ENCODE measurements around the gene NUP50. TPM values are rescaled to one million over a fixed set of nuclear protein-coding genes. Genes with fewer than 3 reads are reported as not detected.

NUP50 gene, protein sequence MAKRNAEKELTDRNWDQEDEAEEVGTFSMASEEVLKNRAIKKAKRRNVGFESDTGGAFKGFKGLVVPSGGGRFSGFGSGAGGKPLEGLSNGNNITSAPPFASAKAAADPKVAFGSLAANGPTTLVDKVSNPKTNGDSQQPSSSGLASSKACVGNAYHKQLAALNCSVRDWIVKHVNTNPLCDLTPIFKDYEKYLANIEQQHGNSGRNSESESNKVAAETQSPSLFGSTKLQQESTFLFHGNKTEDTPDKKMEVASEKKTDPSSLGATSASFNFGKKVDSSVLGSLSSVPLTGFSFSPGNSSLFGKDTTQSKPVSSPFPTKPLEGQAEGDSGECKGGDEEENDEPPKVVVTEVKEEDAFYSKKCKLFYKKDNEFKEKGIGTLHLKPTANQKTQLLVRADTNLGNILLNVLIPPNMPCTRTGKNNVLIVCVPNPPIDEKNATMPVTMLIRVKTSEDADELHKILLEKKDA
- 10 to 100 TPM; 66.2 to 80.1 TPM for total RNA-seq
- polyA plus RNA-seq, result 10 to 100 TPM; 15.2 to 27.6 TPM
- long read RNA-seq, donor 1, full-length matches to known transcripts, result 7 of 13 reads
- long read RNA-seq, donor 1, partial matches to known transcripts, result 6 of 13 reads
- long read RNA-seq, donor 1, other reads (novel, unspliced or antisense), result 0 of 13 reads
- long read RNA-seq, donor 2, full-length matches to known transcripts, result 2 of 10 reads
- long read RNA-seq, donor 2, partial matches to known transcripts, result 8 of 10 reads
- long read RNA-seq, donor 2, other reads (novel, unspliced or antisense), result 0 of 10 reads
- long read RNA-seq, donor 3, full-length matches to known transcripts, result 2 of 2 reads
- long read RNA-seq, donor 3, partial matches to known transcripts, result 0 of 2 reads
- long read RNA-seq, donor 3, other reads (novel, unspliced or antisense), result 0 of 2 reads
- long read RNA-seq, donor 4, full-length matches to known transcripts, result 2 of 2 reads
- long read RNA-seq, donor 4, partial matches to known transcripts, result 0 of 2 reads
- long read RNA-seq, donor 4, other reads (novel, unspliced or antisense), result 0 of 2 reads
- long read RNA-seq, donor 5, full-length matches to known transcripts, result 9 of 19 reads
- long read RNA-seq, donor 5, partial matches to known transcripts, result 10 of 19 reads
- long read RNA-seq, donor 5, other reads (novel, unspliced or antisense), result 0 of 19 reads

DNA sequence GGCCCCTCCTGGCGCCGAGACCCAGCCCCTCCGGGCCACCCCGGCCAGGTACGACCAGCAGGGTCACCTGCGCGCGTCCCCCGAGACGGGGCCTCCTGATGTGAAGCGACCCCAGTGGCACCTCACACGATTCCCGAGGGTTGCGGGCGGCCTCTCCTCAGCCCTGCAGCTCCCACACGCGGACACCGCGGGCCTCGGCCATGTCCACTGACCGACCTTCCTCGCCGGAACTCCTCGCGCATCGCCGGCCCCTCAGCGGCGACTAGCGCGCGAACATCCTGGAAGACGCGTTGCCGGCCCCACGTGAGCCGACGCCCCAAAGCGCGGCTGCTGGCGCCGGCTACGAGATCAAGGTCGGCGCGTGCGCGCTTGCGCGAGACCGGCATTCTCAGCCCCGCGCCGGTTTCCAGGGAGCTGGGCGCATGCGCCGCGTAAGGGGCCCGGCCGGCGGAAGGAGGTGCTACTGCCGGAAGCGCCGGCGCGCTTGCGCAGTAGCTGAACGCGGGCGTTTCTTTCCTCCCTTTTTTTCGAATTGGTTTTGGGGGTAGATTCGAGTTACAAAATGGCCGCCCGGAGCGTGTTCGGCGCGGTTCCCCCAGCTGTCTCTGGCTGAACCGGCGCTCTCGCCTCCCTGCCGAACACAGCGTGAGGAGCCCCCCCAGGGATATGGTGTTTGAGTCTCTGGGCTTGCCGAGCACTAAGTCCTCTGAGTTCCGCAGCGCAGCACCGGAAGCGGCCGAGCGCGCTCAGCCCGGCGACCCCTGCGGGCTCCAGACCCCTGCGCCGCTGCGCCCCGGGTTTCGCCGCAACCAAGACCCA is at the start of gene NUP50:
TSS of gene NUP50 (plus strand) at position 475 of the 819 bp plus-strand sequence. CDS start 4,253 bp downstream, outside the sequence.
- Histone ChIP-seq H3K27ac (ENCODE audit: low read depth in 1 of 2, low read length in 1 of 2) (peak within 1 kb of the TSS; percentile 97), H3K27me3 (ENCODE audit: control insufficient read depth in 3 of 3, insufficient read depth in 3 of 3, low read length in 2 of 3) (no peaks in the 10 kb centered on the region), H3K4me1 (ENCODE audit: control insufficient read depth in 5 of 5, insufficient read depth in 5 of 5, low read length in 5 of 5) (peaks cover 7 to 25% (median 11%) of the 10 kb centered on the region in 5 donors), H3K36me3 (ENCODE audit: control insufficient read depth in 4 of 4, insufficient read depth in 4 of 4, low read length in 4 of 4) (peaks cover 2 to 14% (median 4%) of the 10 kb centered on the region in 4 donors), H3K9me3 (ENCODE audit: control insufficient read depth in 4 of 4, insufficient read depth in 3 of 4, low read length in 3 of 4) (no peaks in the 10 kb centered on the region), H3K9ac (ENCODE audit: insufficient read depth in 1 of 2, low read length in 2 of 2) (peak within 1 kb of the TSS; percentile 57 to 85), H3K4me3 (peak within 1 kb of the TSS; percentile 97)
- DNase-seq (peak; percentile 97 to 98 (median 97)), ATAC-seq (ENCODE audit: insufficient read depth, low FRiP score) (peak; percentile 91)
- WGBS, 2 donors, result 0% methylated on average over 87 to 100 of the region's 100 CpGs
- TF ChIP-seq, protein P1, sequence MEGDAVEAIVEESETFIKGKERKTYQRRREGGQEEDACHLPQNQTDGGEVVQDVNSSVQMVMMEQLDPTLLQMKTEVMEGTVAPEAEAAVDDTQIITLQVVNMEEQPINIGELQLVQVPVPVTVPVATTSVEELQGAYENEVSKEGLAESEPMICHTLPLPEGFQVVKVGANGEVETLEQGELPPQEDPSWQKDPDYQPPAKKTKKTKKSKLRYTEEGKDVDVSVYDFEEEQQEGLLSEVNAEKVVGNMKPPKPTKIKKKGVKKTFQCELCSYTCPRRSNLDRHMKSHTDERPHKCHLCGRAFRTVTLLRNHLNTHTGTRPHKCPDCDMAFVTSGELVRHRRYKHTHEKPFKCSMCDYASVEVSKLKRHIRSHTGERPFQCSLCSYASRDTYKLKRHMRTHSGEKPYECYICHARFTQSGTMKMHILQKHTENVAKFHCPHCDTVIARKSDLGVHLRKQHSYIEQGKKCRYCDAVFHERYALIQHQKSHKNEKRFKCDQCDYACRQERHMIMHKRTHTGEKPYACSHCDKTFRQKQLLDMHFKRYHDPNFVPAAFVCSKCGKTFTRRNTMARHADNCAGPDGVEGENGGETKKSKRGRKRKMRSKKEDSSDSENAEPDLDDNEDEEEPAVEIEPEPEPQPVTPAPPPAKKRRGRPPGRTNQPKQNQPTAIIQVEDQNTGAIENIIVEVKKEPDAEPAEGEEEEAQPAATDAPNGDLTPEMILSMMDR (IDR thresholded peaks at IDR 0.05; ENCODE audit: control extremely low read depth, extremely low read depth), result no peak

DNA sequence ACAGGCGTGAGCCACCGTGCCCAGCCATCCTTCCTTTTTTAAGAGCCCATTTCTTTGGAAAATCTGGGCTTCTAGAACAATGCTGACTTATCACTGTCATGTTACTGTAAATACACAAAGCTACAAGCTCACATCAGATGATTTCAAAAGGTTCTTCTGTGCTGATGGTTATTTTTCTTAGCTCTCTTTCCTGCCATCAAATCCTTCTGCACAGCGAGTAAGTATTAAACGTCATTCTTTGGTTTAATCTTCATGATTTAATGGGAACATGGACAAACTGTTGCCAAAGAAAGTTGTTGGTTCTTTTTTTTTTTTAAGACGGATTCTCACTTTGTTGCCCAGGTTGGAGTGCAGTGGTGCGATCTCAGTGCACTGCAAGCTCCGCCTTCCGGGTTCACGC is 43.3 kb upstream of the NUP50 start:
- Histone ChIP-seq H3K9ac (ENCODE audit: insufficient read depth in 1 of 2, low read length in 2 of 2) (no peak overlapping the region), H3K4me3 (no peak overlapping the region), H3K4me1 (ENCODE audit: control insufficient read depth in 5 of 5, insufficient read depth in 5 of 5, low read length in 5 of 5) (no peaks in the 10 kb centered on the region), H3K36me3 (ENCODE audit: control insufficient read depth in 4 of 4, insufficient read depth in 4 of 4, low read length in 4 of 4) (no peaks in the 10 kb centered on the region), H3K27ac (ENCODE audit: low read depth in 1 of 2, low read length in 1 of 2) (no peak overlapping the region), H3K27me3 (ENCODE audit: control insufficient read depth in 3 of 3, insufficient read depth in 3 of 3, low read length in 2 of 3) (peaks cover 0 to 2% (median 0%) of the 10 kb centered on the region in 3 donors), H3K9me3 (ENCODE audit: control insufficient read depth in 4 of 4, insufficient read depth in 3 of 4, low read length in 3 of 4) (no peaks in the 10 kb centered on the region)
- TF ChIP-seq, protein P1 (IDR thresholded peaks at IDR 0.05; ENCODE audit: control extremely low read depth, extremely low read depth), result no peak
- DNase-seq (no peak), ATAC-seq (ENCODE audit: insufficient read depth, low FRiP score) (no peak)
- WGBS, 2 donors, result 78 to 87% methylated on average over 9 of the region's 9 CpGs

DNA sequence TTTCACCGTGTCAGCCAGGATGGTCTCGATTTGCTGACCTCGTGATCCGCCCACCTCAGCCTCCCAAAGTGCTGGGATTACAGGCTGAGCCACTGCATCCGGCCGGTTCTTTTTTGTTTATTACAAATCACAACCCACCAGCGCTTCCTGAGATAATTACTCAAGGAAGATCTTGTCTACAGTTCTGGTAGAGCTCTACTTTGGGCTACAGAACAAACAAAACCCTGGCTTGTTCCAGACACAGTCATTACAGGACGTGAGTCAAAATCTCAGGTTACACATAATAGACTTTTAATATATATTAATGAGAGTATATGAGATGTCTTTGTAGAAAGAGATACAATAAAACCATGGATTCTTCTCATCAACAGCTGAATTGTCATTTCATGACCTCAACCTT is 42.8 kb upstream of the NUP50 start:
- 67 to 69% methylated on average over 8 of the region's 8 CpGs for WGBS, 2 donors
- Histone ChIP-seq H3K4me3 (no peak overlapping the region), H3K9ac (ENCODE audit: insufficient read depth in 1 of 2, low read length in 2 of 2) (no peak overlapping the region), H3K9me3 (ENCODE audit: control insufficient read depth in 4 of 4, insufficient read depth in 3 of 4, low read length in 3 of 4) (no peaks in the 10 kb centered on the region), H3K36me3 (ENCODE audit: control insufficient read depth in 4 of 4, insufficient read depth in 4 of 4, low read length in 4 of 4) (no peaks in the 10 kb centered on the region), H3K4me1 (ENCODE audit: control insufficient read depth in 5 of 5, insufficient read depth in 5 of 5, low read length in 5 of 5) (no peaks in the 10 kb centered on the region), H3K27me3 (ENCODE audit: control insufficient read depth in 3 of 3, insufficient read depth in 3 of 3, low read length in 2 of 3) (peaks cover 0 to 2% (median 0%) of the 10 kb centered on the region in 3 donors), H3K27ac (ENCODE audit: low read depth in 1 of 2, low read length in 1 of 2) (no peak overlapping the region)
- TF ChIP-seq, protein P1 (IDR thresholded peaks at IDR 0.05; ENCODE audit: control extremely low read depth, extremely low read depth), result no peak
- ATAC-seq (ENCODE audit: insufficient read depth, low FRiP score) (no peak), DNase-seq (no peak)
